ENCODE data around the gene RAB11FIP4. TPM values are rescaled to one million over a fixed set of nuclear protein-coding genes. Genes with fewer than 3 reads are reported as not detected.

Gene RAB11FIP4
- total and polyA plus RNA-seq, 2 of the 13 experiments (the other 11 are each of a cell fraction or from before 2014, with no cell fraction given), result 28.0 to 89.3 TPM

- TF ChIP-seq ZNF407 (CRISPR knock-in tag; IDR thresholded peaks at IDR 0.05; ENCODE audit: not compliant biosample characterization) (no peak), MLXIP (CRISPR knock-in tag; IDR thresholded peaks at IDR 0.05; ENCODE audit: borderline replicate concordance) (no peak; the same call in 1 of the 2 replicates), ZFP41 (CRISPR knock-in tag; IDR thresholded peaks at IDR 0.05; ENCODE audit: borderline replicate concordance) (peak; percentile 77; the same call in 1 of the 2 replicates), SAP130 (CRISPR knock-in tag; IDR thresholded peaks at IDR 0.05; ENCODE audit: low read depth) (peak; percentile 77), ZNF547 (CRISPR knock-in tag; IDR thresholded peaks at IDR 0.05) (peak; percentile 48; the same call in 1 of the 2 replicates), GATA4 (IDR thresholded peaks at IDR 0.05; ENCODE audit: borderline replicate concordance, low read depth) (no peak), MAFK (conservative IDR thresholded peaks at IDR 0.05 in 1 of 2, IDR thresholded peaks at IDR 0.05 in 1 of 2; ENCODE audit: low read length in 2 of 2) (no peak), ZNF605 (CRISPR knock-in tag; IDR thresholded peaks at IDR 0.05) (0 out of 2 replicates have a peak, but pooled peaks have one; percentile 28), USF2 (IDR thresholded peaks at IDR 0.05; ENCODE audit: low read depth, low read length) (no peak), USF2 (CRISPR knock-in tag; IDR thresholded peaks at IDR 0.05; ENCODE audit: borderline replicate concordance) (no peak; the same call in 1 of the 2 replicates), ZNF652 (CRISPR knock-in tag; IDR thresholded peaks at IDR 0.05; ENCODE audit: borderline replicate concordance, low read depth) (no peak), ZNF724P (CRISPR knock-in tag; IDR thresholded peaks at IDR 0.05; ENCODE audit: borderline replicate concordance) (no peak), ZNF263 (CRISPR knock-in tag; IDR thresholded peaks at IDR 0.05) (no peak; the same call in 1 of the 2 replicates), REL (CRISPR knock-in tag; conservative IDR thresholded peaks at IDR 0.05) (0 out of 2 replicates have a peak, but pooled peaks have one; percentile 6), KLF11 (CRISPR knock-in tag; IDR thresholded peaks at IDR 0.05) (peak; percentile 71; the same call in 1 of the 2 replicates)
Measured at GRCh38 chr17:31549525-31550388, 158.3 kb downstream of the RAB11FIP4 start (continued).

All from HepG2 (cell line).